GM18870 (cell line): ENCODE data around the gene IMMP2L.
"Not testable (repeated sequence)": the region's sequence is repeated elsewhere in the genome, so short reads cannot be mapped to it uniquely, and the experiment has no call there.

Experiments used
- ATAC-seq: cut with Tn5 transposase; IDR thresholded peaks from one replicate; pipeline ENCODE4 v1.9.1; 2021; ENCODE audit warnings: moderate library complexity; ENCODE audit not compliant: unreplicated experiment

Gene IMMP2L

GRCh38 chr7:111091593-111092358, 470.5 kb downstream of the IMMP2L start:
- ATAC-seq = no peak

GRCh38 chr7:111090846-111091245, 471.4 kb downstream of the IMMP2L start, which contains the start of gene LRRN3:
LRRN3 (plus strand) TSS chr7:111091127; CDS start chr7:111122773, 31,646 bp downstream.
- ATAC-seq = no peak

GRCh38 chr7:111089822-111090426, 472.4 kb downstream of the IMMP2L start:
- no peak for ATAC-seq

- ATAC-seq = no peak
These were observed 474.0 kb downstream of the IMMP2L start for GRCh38 chr7:111088328-111088727.

GRCh38 chr7:111086532-111086931, 475.8 kb downstream of the IMMP2L start:
- no peak for ATAC-seq

GRCh38 chr7:111085356-111085755, 476.9 kb downstream of the IMMP2L start:
- ATAC-seq = no peak

GRCh38 chr7:111083413-111083812, 478.9 kb downstream of the IMMP2L start:
- ATAC-seq = peak; percentile 98

- no peak for ATAC-seq
These were observed 479.9 kb downstream of the IMMP2L start for GRCh38 chr7:111082351-111082750.

- no peak for ATAC-seq
These were observed 480.6 kb downstream of the IMMP2L start for GRCh38 chr7:111081546-111082267.

- no peak for ATAC-seq
These were observed 481.7 kb downstream of the IMMP2L start for GRCh38 chr7:111080495-111081105.

- no peak for ATAC-seq
These were observed 485.3 kb downstream of the IMMP2L start for GRCh38 chr7:111077001-111077400.

GRCh38 chr7:111076205-111076604, 486.1 kb downstream of the IMMP2L start:
- no peak for ATAC-seq

GRCh38 chr7:111075498-111075897, 486.8 kb downstream of the IMMP2L start:
- no peak for ATAC-seq

GRCh38 chr7:111074748-111075146, 487.5 kb downstream of the IMMP2L start:
- no peak for ATAC-seq

- ATAC-seq = no peak
These were observed 488.1 kb downstream of the IMMP2L start for GRCh38 chr7:111074071-111074747.

- ATAC-seq = not testable (repeated sequence)
These were observed 489.6 kb downstream of the IMMP2L start for GRCh38 chr7:111072658-111073057.

- no peak for ATAC-seq
These were observed 490.7 kb downstream of the IMMP2L start for GRCh38 chr7:111071556-111071955.

- no peak for ATAC-seq
These were observed 493.7 kb downstream of the IMMP2L start for GRCh38 chr7:111068618-111069017.

- no peak for ATAC-seq
These were observed 494.6 kb downstream of the IMMP2L start for GRCh38 chr7:111067682-111068081.

GRCh38 chr7:111067251-111067650, 495.0 kb downstream of the IMMP2L start:
- ATAC-seq = no peak

GRCh38 chr7:111063166-111063565, 499.1 kb downstream of the IMMP2L start:
- no peak for ATAC-seq
